Endothelial cell (in vitro differentiated cells): Measurements from ENCODE around the gene KLC1. TPM values are rescaled to one million over a fixed set of nuclear protein-coding genes. Genes with fewer than 3 reads are reported as not detected.
A peak's percentile ranks its signal among the peaks of the same experiment; 100 is the strongest.

ENCODE experiments used
- DNase-seq: peaks from one replicate; pipeline ENCODE4 v3.0.0; 2021; ENCODE audit warnings: low spot score
- H3K27ac Mint-ChIP-seq: one replicate; pipeline ENCODE4 v1.8.0; 2021; ENCODE audit warnings: mixed read lengths, inconsistent platforms; ENCODE audit not compliant: unreplicated experiment
- H3K27me3 Mint-ChIP-seq: one replicate; pipeline ENCODE4 v1.8.0; 2021; ENCODE audit warnings: mild to moderate bottlenecking, moderate library complexity, mixed read lengths, inconsistent platforms; ENCODE audit not compliant: unreplicated experiment
- H3K36me3 Mint-ChIP-seq: one replicate; pipeline ENCODE4 v1.8.0; 2021; ENCODE audit warnings: mild to moderate bottlenecking, low read depth, mixed read lengths, inconsistent platforms; ENCODE audit not compliant: unreplicated experiment
- H3K4me1 Mint-ChIP-seq: one replicate; pipeline ENCODE4 v1.8.0; 2021; ENCODE audit warnings: mild to moderate bottlenecking, mixed read lengths, inconsistent platforms; ENCODE audit not compliant: unreplicated experiment
- H3K4me3 Mint-ChIP-seq: one replicate; pipeline ENCODE4 v1.8.0; 2021; ENCODE audit warnings: mild to moderate bottlenecking, mixed read lengths, inconsistent platforms; ENCODE audit not compliant: unreplicated experiment
- H3K9me3 Mint-ChIP-seq: one replicate; pipeline ENCODE4 v1.8.0; 2021; ENCODE audit warnings: mixed read lengths, inconsistent platforms; ENCODE audit not compliant: unreplicated experiment
- total RNA-seq: library from RNA; stranded (reverse); fragmentation: NEBNext Ultra II Directional; extraction: Animal tissue kit (Norgen Biotek cat#: 25700); gene quantifications from one replicate; pipeline ENCODE4 v1.2.1, GENCODE V29; 2021; ENCODE audit not compliant: unreplicated experiment
- TF ChIP-seq, protein P1 (sequence below): fragments of 200-600 bp; sonication (generic); IDR thresholded peaks from one replicate; pipeline ENCODE4 v1.5.0; 2021; ENCODE audit warnings: antibody characterized with exemption; ENCODE audit not compliant: unreplicated experiment

The KLC1 gene
- total RNA-seq, 1 donor from 2014 or later, result 220 TPM

DNA sequence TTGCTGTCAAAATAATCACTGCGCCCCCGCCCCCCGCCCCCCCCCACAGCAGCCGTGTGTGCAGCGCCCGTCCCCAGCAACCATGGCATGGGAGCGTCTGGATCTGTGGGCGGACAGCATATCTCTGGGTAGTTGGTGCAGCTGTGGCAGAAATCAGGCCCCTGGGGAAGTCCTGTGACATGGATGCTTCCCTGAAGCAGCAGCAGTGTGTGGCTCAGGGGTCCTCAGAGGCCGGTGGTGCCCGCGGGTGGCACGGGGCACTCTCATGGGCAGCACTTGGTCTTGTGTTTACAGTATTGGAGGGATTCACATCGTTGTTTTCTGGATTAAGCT, 67.0 kb downstream of the KLC1 start:
- Mint-ChIP-seq H3K4me1 (peaks cover 21% of the 10 kb centered on the region), H3K36me3 (peaks cover 17% of the 10 kb centered on the region), H3K4me3 (no peak overlapping the region), H3K27ac (peak overlapping the region; percentile 67), H3K27me3 (peaks cover 13% of the 10 kb centered on the region), H3K9me3 (no peaks in the 10 kb centered on the region)
- DNase-seq, result no peak
- TF ChIP-seq, protein P1, sequence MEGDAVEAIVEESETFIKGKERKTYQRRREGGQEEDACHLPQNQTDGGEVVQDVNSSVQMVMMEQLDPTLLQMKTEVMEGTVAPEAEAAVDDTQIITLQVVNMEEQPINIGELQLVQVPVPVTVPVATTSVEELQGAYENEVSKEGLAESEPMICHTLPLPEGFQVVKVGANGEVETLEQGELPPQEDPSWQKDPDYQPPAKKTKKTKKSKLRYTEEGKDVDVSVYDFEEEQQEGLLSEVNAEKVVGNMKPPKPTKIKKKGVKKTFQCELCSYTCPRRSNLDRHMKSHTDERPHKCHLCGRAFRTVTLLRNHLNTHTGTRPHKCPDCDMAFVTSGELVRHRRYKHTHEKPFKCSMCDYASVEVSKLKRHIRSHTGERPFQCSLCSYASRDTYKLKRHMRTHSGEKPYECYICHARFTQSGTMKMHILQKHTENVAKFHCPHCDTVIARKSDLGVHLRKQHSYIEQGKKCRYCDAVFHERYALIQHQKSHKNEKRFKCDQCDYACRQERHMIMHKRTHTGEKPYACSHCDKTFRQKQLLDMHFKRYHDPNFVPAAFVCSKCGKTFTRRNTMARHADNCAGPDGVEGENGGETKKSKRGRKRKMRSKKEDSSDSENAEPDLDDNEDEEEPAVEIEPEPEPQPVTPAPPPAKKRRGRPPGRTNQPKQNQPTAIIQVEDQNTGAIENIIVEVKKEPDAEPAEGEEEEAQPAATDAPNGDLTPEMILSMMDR, result no peak

DNA sequence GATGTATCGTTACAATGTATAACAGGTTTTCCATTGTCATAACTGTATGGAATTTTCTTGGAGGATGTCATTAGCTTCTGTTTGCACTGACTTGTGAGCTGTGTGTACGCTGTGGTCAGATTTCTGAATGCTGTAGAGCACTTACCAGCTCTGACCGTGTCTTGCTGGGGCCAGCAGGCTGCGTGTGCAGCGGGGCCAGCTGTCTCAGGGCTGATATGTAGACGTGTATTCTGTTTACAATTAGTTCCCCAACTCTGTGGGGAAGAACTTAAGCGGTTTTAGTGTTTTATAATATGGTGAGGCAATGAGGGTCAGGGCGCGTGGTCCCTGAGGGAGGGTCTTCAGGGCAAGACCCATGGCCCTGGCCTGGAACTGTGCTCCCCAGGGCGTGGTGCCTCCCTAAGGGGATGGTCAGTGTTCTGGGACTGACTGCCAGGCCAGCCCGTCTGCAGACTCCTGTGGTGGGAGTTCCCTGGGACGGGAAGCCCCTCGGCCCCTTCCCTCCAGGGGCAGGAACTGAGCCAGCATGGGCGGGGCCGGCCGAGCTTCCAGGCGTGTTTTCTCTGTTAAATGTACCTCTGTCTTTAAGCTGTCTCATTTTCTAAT, 67.6 kb downstream of the KLC1 start:
- no peak overlapping the region for H3K4me3 Mint-ChIP-seq
- H3K27me3 Mint-ChIP-seq, result peaks cover 13% of the 10 kb centered on the region
- TF ChIP-seq, protein P1, result no peak
- peaks cover 21% of the 10 kb centered on the region for H3K4me1 Mint-ChIP-seq
- no peak for DNase-seq
- no peaks in the 10 kb centered on the region for H3K9me3 Mint-ChIP-seq
- peaks cover 17% of the 10 kb centered on the region for H3K36me3 Mint-ChIP-seq
- H3K27ac Mint-ChIP-seq, result peak overlapping the region; percentile 75

GRCh38 chr14:103697206-103697602, 68.2 kb downstream of the KLC1 start:
- DNase-seq, result no peak
- H3K27ac Mint-ChIP-seq, result peak overlapping the region; percentile 75

GRCh38 chr14:103697603-103698379, 68.8 kb downstream of the KLC1 start:
- H3K4me1 Mint-ChIP-seq, result peaks cover 24% of the 10 kb centered on the region
- peaks cover 16% of the 10 kb centered on the region for H3K27me3 Mint-ChIP-seq
- no peak overlapping the region for H3K27ac Mint-ChIP-seq
- peaks cover 20% of the 10 kb centered on the region for H3K36me3 Mint-ChIP-seq
- H3K9me3 Mint-ChIP-seq, result no peaks in the 10 kb centered on the region
- DNase-seq, result no peak
- no peak overlapping the region for H3K4me3 Mint-ChIP-seq
- TF ChIP-seq, protein P1, result no peak

More at GRCh38 chr14:103697206-103697602, 68.2 kb downstream of the KLC1 start:
- Mint-ChIP-seq H3K9me3 (no peaks in the 10 kb centered on the region), H3K4me3 (no peak overlapping the region), H3K27me3 (peaks cover 15% of the 10 kb centered on the region), H3K4me1 (peaks cover 21% of the 10 kb centered on the region), H3K36me3 (peaks cover 17% of the 10 kb centered on the region)
- TF ChIP-seq, protein P1, result no peak
